ENCODE data around the gene ATG14.

GRCh38 chr14:55324812-55325211 is 86.8 kb downstream of the ATG14 start:
- TF ChIP-seq MTA1 (CRISPR knock-in tag; IDR thresholded peaks at IDR 0.05; ENCODE audit: borderline replicate concordance) (no peak), TCF12 (IDR thresholded peaks at IDR 0.05) (no peak), TCF12 (CRISPR knock-in tag; IDR thresholded peaks at IDR 0.05) (no peak), SRY (CRISPR knock-in tag; IDR thresholded peaks at IDR 0.05) (no peak), PATZ1 (CRISPR knock-in tag; IDR thresholded peaks at IDR 0.05) (no peak), ZNF768 (CRISPR knock-in tag; IDR thresholded peaks at IDR 0.05) (no peak), EZH2 (conservative IDR thresholded peaks at IDR 0.05; ENCODE audit: low read depth, low read length) (no peak), FOXA1 (IDR thresholded peaks at IDR 0.05) (no peak), FOXA1 (CRISPR knock-in tag; IDR thresholded peaks at IDR 0.05) (no peak)

Data from HepG2 (cell line).